ENCODE measurements around the gene TRIM36. TPM values are rescaled to one million over a fixed set of nuclear protein-coding genes. Genes with fewer than 3 reads are reported as not detected.
A peak's percentile ranks its signal among the peaks of the same experiment; 100 is the strongest.

The TRIM36 gene
- polyA plus RNA-seq, 2 of the 4 experiments (the other 2 are of a cell fraction) = 0.28 to 1.2 TPM

DNA sequence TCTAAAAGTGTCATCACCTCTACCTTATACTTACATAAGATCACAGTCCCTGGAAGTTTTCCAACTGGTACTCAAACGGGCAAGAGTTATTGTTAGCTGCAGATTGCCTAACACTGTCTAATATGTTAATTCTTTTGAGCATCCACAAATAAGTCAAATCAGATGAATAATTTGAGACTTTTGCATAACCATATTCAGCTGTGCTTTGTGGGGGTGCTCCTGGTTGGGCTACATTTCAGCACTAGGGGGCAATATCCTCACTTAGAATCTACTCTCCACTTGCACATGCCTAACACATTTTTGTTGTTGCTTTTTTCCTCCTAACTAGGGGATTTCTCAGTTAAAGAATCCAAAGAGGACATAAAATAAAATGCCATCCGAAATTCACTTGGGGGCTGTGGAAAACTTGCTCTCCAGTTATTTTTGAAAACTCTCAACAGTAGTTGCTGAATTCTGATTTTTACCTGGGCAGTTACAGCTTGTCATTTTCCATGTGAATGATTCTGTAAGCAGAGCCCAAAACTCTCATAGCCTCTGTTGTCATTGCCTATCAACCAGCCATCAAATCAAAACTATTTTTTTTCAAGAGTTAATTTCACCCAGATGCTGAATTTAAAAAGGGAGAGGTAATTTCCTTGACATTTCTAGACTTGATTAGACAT, 71.5 kb downstream of the TRIM36 start:
- FAIRE-seq = no peak
- H3K4me2 ChIP-seq = no peak overlapping the region
- 0% methylated on average over 2 of the region's 2 CpGs for WGBS (ENCODE audit: missing lambda C conversion rate)
- TF ChIP-seq BCL3 (IDR thresholded peaks at IDR 0.05) (no peak), SMC3 (IDR thresholded peaks at IDR 0.05) (peak; percentile 76), RAD21 (conservative IDR thresholded peaks at IDR 0.05 in 1 of 2, IDR thresholded peaks at IDR 0.05 in 1 of 2) (peak; percentile 78 to 85), MAX (IDR thresholded peaks at IDR 0.05) (peak; percentile 13; the same call in 1 of the 2 replicates), CBX8 (IDR thresholded peaks at IDR 0.05) (no peak)
- TF ChIP-seq, protein P1, sequence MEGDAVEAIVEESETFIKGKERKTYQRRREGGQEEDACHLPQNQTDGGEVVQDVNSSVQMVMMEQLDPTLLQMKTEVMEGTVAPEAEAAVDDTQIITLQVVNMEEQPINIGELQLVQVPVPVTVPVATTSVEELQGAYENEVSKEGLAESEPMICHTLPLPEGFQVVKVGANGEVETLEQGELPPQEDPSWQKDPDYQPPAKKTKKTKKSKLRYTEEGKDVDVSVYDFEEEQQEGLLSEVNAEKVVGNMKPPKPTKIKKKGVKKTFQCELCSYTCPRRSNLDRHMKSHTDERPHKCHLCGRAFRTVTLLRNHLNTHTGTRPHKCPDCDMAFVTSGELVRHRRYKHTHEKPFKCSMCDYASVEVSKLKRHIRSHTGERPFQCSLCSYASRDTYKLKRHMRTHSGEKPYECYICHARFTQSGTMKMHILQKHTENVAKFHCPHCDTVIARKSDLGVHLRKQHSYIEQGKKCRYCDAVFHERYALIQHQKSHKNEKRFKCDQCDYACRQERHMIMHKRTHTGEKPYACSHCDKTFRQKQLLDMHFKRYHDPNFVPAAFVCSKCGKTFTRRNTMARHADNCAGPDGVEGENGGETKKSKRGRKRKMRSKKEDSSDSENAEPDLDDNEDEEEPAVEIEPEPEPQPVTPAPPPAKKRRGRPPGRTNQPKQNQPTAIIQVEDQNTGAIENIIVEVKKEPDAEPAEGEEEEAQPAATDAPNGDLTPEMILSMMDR (IDR thresholded peaks at IDR 0.05) = peak; percentile 82
- ChIA-PET POLR2A (no interaction called here), CTCF (interaction anchor here (0.8 to 2.0 kb wide), 23 partner anchors 8 to 212 kb away, joined by 3 to 13 read pairs (median 4); no protein-coding TSS in a partner anchor)
- H3K27ac ChIP-seq = no peak overlapping the region
- H3K4me1 ChIP-seq = peaks cover 8% of the 10 kb centered on the region; the same call in 1 of the 3 replicates
- peak; percentile 44 to 52 for DNase-seq (ENCODE audit: low read depth in 1 of 2, low spot score in 1 of 2)
- H3K4me3 ChIP-seq = no peak overlapping the region
- 0 out of 3 replicates have a peak, but pooled peaks cover 2% of the 10 kb centered on the region for H3K9me3 ChIP-seq
- peak; percentile 96 to 97 for ATAC-seq

DNA sequence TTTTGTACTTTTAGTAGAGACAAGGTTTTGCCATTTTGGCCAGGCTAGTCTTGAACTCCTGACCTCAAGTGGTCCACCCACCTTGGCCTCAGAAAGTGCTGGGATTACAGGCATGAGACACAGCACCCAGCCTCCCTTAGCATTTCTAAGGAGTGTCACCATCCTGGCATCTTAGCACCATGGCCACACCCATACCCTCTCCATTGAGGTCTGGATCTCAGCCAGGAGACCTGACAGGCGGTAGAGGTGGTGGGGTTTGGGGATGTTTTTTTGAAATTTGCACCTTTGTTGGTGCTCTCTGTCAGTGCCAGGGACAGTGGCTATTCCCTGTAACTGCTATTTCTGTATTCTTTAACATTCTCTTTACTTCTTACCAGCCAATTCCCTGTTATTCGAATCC, 72.5 kb downstream of the TRIM36 start:
- POLR2A ChIA-PET = no interaction called here
- no peak overlapping the region for H3K4me3 ChIP-seq
- ATAC-seq = no peak
- FAIRE-seq = no peak
- no peak for DNase-seq (ENCODE audit: low read depth in 1 of 2, low spot score in 1 of 2)
- no peaks in the 10 kb centered on the region for H3K9me3 ChIP-seq
- TF ChIP-seq MAZ (IDR thresholded peaks at IDR 0.05; ENCODE audit: borderline replicate concordance, low read depth, low read length) (no peak), TFCP2L1 (CRISPR knock-in tag; IDR thresholded peaks at IDR 0.05) (no peak), ZC3H11A (IDR thresholded peaks at IDR 0.05) (no peak), CHD4 (IDR thresholded peaks at IDR 0.05; ENCODE audit: borderline replicate concordance) (no peak), PHF8 (IDR thresholded peaks at IDR 0.05; ENCODE audit: borderline replicate concordance, low read depth) (no peak), RAD21 (conservative IDR thresholded peaks at IDR 0.05 in 1 of 2, IDR thresholded peaks at IDR 0.05 in 1 of 2) (no peak), CBX2 (IDR thresholded peaks at IDR 0.05; ENCODE audit: borderline replicate concordance, low read depth) (no peak), ZFP36 (IDR thresholded peaks at IDR 0.05; ENCODE audit: borderline replicate concordance, partially characterized antibody) (no peak), KDM5A (IDR thresholded peaks at IDR 0.05) (no peak), HES2 (IDR thresholded peaks at IDR 0.05) (no peak), MYC (IDR thresholded peaks at IDR 0.05; ENCODE audit: borderline replicate concordance, low read length) (no peak), HOXB5 (CRISPR knock-in tag; IDR thresholded peaks at IDR 0.05) (no peak), JUNB (IDR thresholded peaks at IDR 0.05) (no peak), HOXB13 (CRISPR knock-in tag; IDR thresholded peaks at IDR 0.05; ENCODE audit: low read depth) (no peak), MAFK (IDR thresholded peaks at IDR 0.05; ENCODE audit: partially characterized antibody) (no peak)
- TF ChIP-seq, protein P2, sequence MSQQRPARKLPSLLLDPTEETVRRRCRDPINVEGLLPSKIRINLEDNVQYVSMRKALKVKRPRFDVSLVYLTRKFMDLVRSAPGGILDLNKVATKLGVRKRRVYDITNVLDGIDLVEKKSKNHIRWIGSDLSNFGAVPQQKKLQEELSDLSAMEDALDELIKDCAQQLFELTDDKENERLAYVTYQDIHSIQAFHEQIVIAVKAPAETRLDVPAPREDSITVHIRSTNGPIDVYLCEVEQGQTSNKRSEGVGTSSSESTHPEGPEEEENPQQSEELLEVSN (IDR thresholded peaks at IDR 0.05; ENCODE audit: borderline replicate concordance, low read depth) = no peak
- TF ChIP-seq, protein P3, sequence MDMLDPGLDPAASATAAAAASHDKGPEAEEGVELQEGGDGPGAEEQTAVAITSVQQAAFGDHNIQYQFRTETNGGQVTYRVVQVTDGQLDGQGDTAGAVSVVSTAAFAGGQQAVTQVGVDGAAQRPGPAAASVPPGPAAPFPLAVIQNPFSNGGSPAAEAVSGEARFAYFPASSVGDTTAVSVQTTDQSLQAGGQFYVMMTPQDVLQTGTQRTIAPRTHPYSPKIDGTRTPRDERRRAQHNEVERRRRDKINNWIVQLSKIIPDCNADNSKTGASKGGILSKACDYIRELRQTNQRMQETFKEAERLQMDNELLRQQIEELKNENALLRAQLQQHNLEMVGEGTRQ (IDR thresholded peaks at IDR 0.05) = no peak
- TF ChIP-seq, protein P4, sequence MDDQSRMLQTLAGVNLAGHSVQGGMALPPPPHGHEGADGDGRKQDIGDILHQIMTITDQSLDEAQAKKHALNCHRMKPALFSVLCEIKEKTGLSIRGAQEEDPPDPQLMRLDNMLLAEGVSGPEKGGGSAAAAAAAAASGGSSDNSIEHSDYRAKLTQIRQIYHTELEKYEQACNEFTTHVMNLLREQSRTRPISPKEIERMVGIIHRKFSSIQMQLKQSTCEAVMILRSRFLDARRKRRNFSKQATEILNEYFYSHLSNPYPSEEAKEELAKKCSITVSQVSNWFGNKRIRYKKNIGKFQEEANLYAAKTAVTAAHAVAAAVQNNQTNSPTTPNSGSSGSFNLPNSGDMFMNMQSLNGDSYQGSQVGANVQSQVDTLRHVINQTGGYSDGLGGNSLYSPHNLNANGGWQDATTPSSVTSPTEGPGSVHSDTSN (IDR thresholded peaks at IDR 0.05) = no peak
- H3K4me2 ChIP-seq = no peak overlapping the region
- H3K27ac ChIP-seq = no peak overlapping the region
- 17% methylated on average over 2 of the region's 2 CpGs for WGBS (ENCODE audit: missing lambda C conversion rate)
- H3K4me1 ChIP-seq = peaks cover 8% of the 10 kb centered on the region; the same call in 1 of the 3 replicates
- CTCF ChIA-PET = interaction anchor here (0.8 to 2.0 kb wide), 21 partner anchors 8 to 213 kb away, joined by 3 to 13 read pairs (median 6); no protein-coding TSS in a partner anchor
